ENCODE results near the gene C1orf35.

Gene C1orf35

DNA sequence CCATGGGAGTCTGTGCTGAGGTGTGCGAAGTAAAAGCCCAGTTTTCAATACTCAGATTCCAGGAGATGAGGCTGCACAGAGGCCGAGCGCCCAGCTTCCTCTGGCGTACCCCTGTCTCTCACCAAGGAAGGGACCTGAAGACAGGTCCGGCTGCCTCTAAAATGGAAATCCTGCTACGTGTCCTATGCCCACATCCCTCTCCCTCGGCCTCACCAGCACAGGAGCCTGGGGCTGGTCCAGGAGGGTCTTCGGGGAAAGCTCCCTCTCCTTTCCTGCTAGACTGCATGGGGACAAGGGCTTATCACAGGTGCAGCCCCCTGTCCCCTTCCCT lies 5.6 kb upstream of the C1orf35 start:
- TF ChIP-seq, protein P1, sequence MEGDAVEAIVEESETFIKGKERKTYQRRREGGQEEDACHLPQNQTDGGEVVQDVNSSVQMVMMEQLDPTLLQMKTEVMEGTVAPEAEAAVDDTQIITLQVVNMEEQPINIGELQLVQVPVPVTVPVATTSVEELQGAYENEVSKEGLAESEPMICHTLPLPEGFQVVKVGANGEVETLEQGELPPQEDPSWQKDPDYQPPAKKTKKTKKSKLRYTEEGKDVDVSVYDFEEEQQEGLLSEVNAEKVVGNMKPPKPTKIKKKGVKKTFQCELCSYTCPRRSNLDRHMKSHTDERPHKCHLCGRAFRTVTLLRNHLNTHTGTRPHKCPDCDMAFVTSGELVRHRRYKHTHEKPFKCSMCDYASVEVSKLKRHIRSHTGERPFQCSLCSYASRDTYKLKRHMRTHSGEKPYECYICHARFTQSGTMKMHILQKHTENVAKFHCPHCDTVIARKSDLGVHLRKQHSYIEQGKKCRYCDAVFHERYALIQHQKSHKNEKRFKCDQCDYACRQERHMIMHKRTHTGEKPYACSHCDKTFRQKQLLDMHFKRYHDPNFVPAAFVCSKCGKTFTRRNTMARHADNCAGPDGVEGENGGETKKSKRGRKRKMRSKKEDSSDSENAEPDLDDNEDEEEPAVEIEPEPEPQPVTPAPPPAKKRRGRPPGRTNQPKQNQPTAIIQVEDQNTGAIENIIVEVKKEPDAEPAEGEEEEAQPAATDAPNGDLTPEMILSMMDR (conservative IDR thresholded peaks at IDR 0.05), result no peak
- no peak for TF ChIP-seq ZFX (IDR thresholded peaks at IDR 0.05)
- H3K27ac ChIP-seq, result peak overlapping the region; percentile 83

DNA sequence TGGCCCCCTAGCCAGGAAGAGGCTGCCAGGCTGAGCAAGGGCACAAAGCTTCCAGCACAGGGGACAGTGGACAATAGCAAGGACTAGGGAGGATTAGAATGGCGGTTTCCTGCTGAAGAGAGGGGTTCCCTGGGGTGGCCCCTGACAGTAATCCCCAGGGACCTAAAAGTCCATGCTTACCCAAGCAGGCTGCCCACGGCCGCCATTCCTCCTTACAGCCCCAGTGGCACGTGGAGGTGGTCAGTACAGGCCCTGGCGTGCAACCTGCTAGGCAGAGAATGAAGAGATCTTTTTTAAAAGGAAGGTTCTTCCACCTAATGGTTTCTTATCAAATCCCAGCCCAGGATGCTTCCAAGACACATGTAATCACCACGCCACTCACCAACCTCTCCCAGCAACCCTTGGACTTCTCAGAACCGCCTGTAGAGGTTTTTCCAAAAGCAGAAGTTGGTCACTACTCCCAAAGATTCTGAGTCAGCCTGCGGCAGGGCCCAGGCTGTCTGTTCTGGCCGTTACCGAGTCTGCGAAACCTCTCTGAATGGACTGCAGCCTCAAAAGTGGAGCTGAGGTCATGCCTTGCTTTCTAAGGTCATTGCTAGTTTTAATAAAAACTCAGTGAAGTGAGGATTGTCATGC lies 5.0 kb upstream of the C1orf35 start:
- peak overlapping the region; percentile 83 for H3K27ac ChIP-seq
- TF ChIP-seq, protein P1 (conservative IDR thresholded peaks at IDR 0.05), result no peak
- no peak for TF ChIP-seq ZFX (IDR thresholded peaks at IDR 0.05)

DNA sequence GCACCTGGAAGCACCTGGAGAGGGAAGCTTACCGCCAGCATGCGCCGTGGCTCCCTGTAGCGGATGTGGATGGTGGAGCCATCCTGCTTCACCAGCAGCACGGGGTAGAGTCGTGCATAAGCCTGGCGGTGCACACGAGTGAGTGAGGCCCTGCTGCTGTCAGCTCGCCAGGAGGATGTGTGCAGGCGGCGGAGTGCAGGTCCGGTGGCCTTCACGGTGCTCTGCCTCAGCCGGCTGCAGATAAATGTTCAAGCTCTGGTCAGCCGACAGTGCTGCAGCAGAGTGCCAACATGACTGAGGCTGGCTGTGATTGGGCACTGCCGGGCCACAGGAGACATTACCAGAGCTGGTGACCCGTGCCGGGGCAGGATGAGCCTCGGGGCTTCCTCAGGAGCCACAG lies 4.5 kb upstream of the C1orf35 start:
- TF ChIP-seq, protein P1 (conservative IDR thresholded peaks at IDR 0.05), result no peak
- TF ChIP-seq ZFX (IDR thresholded peaks at IDR 0.05), result no peak
- no peak overlapping the region for H3K27ac ChIP-seq

DNA sequence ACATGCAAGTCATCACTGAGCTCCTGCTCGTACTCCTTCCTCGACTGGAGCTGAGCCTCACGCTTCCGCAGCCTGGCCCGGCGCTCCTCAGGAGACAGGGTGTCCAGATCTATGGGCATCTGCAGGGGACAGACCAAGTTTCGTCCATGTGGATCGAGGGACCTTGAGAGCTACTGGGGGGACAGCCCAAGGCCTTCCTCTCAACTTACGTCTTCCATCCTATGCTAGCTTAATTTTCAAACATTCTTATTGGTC lies 3.6 kb upstream of the C1orf35 start:
- no peak overlapping the region for H3K27ac ChIP-seq
- no peak for TF ChIP-seq ZFX (IDR thresholded peaks at IDR 0.05)
- TF ChIP-seq, protein P1 (conservative IDR thresholded peaks at IDR 0.05), result no peak

DNA sequence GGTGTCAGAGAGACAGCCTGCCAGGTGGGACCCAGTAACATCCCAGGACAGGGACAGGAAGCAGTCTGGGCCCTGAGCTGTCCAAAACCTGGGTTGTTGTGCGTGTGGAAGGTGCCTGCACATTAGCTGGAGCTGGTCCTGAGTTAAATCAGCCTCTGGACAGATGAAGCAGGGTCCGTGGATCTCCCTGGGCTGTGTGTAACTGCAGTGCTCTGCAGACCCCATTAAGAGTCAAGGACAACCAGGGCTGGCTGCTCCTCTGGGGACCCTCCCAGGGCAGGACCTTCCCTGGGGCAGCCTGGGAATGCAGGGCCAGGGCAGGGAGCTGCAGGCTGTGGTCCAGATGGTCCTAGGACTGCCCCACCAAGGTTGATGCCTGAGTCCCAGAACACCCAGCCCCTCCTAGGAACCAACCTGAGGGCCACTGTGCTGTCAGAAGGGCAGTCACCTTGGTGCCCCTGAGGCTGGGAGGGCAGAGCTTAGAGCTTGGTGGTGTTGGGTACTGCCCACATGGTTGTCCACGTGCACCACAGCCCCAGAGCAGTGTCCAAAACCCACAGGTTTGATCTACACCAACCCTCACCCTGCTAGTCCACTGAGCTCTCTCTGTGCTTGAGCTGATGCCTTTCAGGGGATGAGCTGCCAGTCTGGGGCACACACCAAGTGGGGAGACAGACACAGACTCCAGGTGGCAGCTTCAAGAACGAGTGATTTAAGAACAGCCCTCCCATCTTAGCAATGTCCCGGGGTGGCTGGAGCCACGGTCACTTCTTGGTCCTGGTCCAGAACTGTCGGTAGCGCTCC lies 3.1 kb upstream of the C1orf35 start:
- TF ChIP-seq, protein P1 (conservative IDR thresholded peaks at IDR 0.05), result no peak
- no peak for TF ChIP-seq ZFX (IDR thresholded peaks at IDR 0.05)
- H3K27ac ChIP-seq, result no peak overlapping the region

DNA sequence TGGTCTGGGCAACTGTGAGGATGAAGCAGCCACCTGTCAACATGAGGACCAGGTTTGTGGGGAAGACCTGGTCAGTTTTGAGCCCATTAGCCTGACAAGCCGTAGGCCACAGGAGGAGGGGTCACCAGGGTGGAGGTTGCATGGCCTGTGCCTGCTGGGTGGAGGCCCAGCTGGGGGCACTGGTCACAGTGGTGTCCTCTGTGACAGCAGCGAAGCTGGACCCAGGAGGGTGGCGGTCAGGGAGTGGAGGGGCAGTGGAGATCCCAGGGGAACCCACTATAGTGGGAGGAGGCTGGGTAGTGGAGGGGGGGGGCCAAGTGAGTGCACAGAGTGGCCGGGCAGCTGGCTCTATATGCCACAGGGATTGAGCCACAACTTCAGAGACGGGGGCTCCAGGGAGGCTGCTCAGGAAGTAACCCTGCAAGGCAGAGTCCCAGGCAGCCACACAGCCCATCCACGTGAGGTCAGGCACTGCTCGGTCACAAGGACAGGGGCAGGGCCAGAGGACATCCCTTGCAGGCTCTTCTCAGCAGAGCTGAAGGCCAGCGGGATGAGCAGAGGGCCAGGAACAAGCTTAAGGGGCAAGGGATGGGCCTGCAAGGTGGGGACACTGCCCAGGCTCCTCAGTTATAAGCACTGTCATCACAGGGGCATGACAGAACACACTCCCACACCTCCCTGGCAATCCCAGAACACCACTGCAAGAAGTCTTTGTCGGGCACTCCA lies 2.3 kb upstream of the C1orf35 start:
- TF ChIP-seq ZFX (IDR thresholded peaks at IDR 0.05), result no peak
- TF ChIP-seq, protein P1 (conservative IDR thresholded peaks at IDR 0.05), result no peak
- no peak overlapping the region for H3K27ac ChIP-seq

Measured in C4-2B (cell line).